ENCODE data around the gene GABRP.
"Not testable (repeated sequence)": the region's sequence is repeated elsewhere in the genome, so short reads cannot be mapped to it uniquely, and the experiment has no call there.

Gene GABRP

DNA sequence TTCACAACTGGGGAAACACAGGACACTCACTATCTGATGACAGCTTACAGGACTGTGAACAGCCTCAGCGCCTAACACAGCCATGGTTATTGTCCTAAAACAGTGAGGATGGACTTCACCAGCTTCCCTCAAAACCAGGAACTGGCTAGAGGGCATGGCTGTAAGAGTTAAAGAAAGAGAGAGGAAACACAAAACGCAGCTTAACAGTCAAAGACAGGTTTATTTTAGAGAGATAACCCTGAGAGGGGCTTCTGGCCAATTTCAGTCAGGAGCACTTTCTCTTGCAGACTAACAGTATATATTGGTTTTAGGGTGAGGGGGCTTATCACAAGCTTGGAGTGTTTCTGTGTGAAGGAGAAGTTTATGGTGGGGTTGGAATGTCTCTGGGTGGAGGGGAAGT is 42.6 kb downstream of the GABRP start:
- DNase-seq (ENCODE audit: low read depth in 1 of 2, low spot score in 1 of 2) = no peak
- Histone ChIP-seq H3K27ac (replicated peaks) (no peak overlapping the region), H3K4me3 (replicated peaks; ENCODE audit: insufficient read depth, low read length) (no peak overlapping the region), H3K27me3 (ENCODE audit: insufficient read depth, poor library complexity, severe bottlenecking) (no peaks in the 10 kb centered on the region)
- no peak for TF ChIP-seq SPI1 (IDR thresholded peaks at IDR 0.05; ENCODE audit: borderline replicate concordance, low read depth)
- no peak for TF ChIP-seq CTCF (IDR thresholded peaks at IDR 0.05; ENCODE audit: insufficient read depth, low read length)
- TF ChIP-seq, protein P1, sequence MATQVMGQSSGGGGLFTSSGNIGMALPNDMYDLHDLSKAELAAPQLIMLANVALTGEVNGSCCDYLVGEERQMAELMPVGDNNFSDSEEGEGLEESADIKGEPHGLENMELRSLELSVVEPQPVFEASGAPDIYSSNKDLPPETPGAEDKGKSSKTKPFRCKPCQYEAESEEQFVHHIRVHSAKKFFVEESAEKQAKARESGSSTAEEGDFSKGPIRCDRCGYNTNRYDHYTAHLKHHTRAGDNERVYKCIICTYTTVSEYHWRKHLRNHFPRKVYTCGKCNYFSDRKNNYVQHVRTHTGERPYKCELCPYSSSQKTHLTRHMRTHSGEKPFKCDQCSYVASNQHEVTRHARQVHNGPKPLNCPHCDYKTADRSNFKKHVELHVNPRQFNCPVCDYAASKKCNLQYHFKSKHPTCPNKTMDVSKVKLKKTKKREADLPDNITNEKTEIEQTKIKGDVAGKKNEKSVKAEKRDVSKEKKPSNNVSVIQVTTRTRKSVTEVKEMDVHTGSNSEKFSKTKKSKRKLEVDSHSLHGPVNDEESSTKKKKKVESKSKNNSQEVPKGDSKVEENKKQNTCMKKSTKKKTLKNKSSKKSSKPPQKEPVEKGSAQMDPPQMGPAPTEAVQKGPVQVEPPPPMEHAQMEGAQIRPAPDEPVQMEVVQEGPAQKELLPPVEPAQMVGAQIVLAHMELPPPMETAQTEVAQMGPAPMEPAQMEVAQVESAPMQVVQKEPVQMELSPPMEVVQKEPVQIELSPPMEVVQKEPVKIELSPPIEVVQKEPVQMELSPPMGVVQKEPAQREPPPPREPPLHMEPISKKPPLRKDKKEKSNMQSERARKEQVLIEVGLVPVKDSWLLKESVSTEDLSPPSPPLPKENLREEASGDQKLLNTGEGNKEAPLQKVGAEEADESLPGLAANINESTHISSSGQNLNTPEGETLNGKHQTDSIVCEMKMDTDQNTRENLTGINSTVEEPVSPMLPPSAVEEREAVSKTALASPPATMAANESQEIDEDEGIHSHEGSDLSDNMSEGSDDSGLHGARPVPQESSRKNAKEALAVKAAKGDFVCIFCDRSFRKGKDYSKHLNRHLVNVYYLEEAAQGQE (IDR thresholded peaks at IDR 0.05; ENCODE audit: insufficient replicate concordance, low read depth) = no peak
- TF ChIP-seq GABPA (IDR thresholded peaks at IDR 0.05; ENCODE audit: low read depth) = no peak
- no peak for TF ChIP-seq POLR2AphosphoS5 (IDR thresholded peaks at IDR 0.05; ENCODE audit: low read depth)

DNA sequence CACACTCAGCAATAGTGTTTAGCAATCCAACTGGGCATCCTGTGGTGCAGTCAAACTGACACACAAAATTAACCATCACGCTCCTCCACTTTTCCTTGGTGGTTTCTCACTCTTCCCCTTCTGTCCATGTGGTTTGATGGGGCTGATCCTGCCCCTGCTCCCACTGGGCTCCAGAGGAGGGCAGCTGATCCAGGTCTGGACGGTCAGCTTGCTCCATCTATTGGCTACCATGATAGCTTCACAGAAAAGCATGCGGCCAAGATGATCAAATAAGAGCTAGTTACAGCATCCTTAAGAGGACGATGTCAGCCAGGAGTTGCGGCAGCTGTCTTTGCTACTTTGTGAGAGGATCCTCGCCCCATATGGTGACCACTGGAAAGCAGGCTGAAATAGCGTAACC is 48.7 kb downstream of the GABRP start:
- Histone ChIP-seq H3K27ac (replicated peaks) (no peak overlapping the region), H3K27me3 (ENCODE audit: insufficient read depth, poor library complexity, severe bottlenecking) (no peaks in the 10 kb centered on the region), H3K4me3 (replicated peaks; ENCODE audit: insufficient read depth, low read length) (no peak overlapping the region)
- no peak for DNase-seq (ENCODE audit: low read depth in 1 of 2, low spot score in 1 of 2)
- TF ChIP-seq SPI1 (IDR thresholded peaks at IDR 0.05; ENCODE audit: borderline replicate concordance, low read depth) (no peak), POLR2AphosphoS5 (IDR thresholded peaks at IDR 0.05; ENCODE audit: low read depth) (no peak), GABPA (IDR thresholded peaks at IDR 0.05; ENCODE audit: low read depth) (no peak), CTCF (IDR thresholded peaks at IDR 0.05; ENCODE audit: insufficient read depth, low read length) (no peak)
- TF ChIP-seq, protein P1 (IDR thresholded peaks at IDR 0.05; ENCODE audit: insufficient replicate concordance, low read depth) = no peak

DNA sequence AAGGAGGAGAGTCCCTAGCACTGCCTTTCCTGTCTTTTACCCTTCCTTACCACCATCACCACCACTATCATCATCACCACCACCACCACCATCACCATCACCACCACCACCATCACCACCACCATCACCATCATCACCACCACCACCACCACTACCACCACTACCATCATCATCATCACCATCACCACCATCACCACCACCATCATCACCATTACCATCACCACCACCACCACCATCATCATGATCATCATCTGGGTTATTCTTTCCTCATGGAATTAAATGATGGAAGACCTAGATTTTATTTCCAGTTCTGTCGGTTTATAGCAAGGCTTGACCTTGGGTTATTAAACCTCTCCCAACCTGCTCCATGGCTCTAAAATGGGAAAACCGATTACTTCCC is 50.5 kb downstream of the GABRP start:
- H3K4me3 ChIP-seq (replicated peaks; ENCODE audit: insufficient read depth, low read length); H3K27ac ChIP-seq (replicated peaks); H3K27me3 ChIP-seq (ENCODE audit: insufficient read depth, poor library complexity, severe bottlenecking); DNase-seq (ENCODE audit: low read depth in 1 of 2, low spot score in 1 of 2): not testable (repeated sequence)

GRCh38 chr5:170836226-170836625 is 52.7 kb downstream of the GABRP start:
- H3K27ac ChIP-seq (replicated peaks) = no peak overlapping the region
- no peak for DNase-seq (ENCODE audit: low read depth in 1 of 2, low spot score in 1 of 2)
- H3K27me3 ChIP-seq (ENCODE audit: insufficient read depth, poor library complexity, severe bottlenecking) = no peaks in the 10 kb centered on the region
- H3K4me3 ChIP-seq (replicated peaks; ENCODE audit: insufficient read depth, low read length) = no peak overlapping the region
- no peak for TF ChIP-seq SPI1 (IDR thresholded peaks at IDR 0.05; ENCODE audit: borderline replicate concordance, low read depth)
- TF ChIP-seq GABPA (IDR thresholded peaks at IDR 0.05; ENCODE audit: low read depth) = no peak
- no peak for TF ChIP-seq CTCF (IDR thresholded peaks at IDR 0.05; ENCODE audit: insufficient read depth, low read length)
- TF ChIP-seq, protein P1 (IDR thresholded peaks at IDR 0.05; ENCODE audit: insufficient replicate concordance, low read depth) = no peak
- TF ChIP-seq POLR2AphosphoS5 (IDR thresholded peaks at IDR 0.05; ENCODE audit: low read depth) = no peak
